Spinal cord (tissue), 10 donors: ENCODE measurements around the gene ADAM33. TPM values are rescaled to one million over a fixed set of nuclear protein-coding genes. Genes with fewer than 3 reads are reported as not detected.

Experiments used
- DNase-seq, 6 donors: peaks; one replicate each; pipeline versions ENCODE4 v3.0.0 to v3.0.0-alpha.2; 2013 to 2015; ENCODE audit warnings: low spot score in 6 of 6, low read depth in 4 of 6
- H3K27ac ChIP-seq: one replicate; pipeline ENCODE4 v1.5.1; 2013; ENCODE audit warnings: low read depth, low read length, control low read depth
- H3K27me3 ChIP-seq: one replicate; pipeline ENCODE4 v1.6.1; 2013; ENCODE audit warnings: low read length; ENCODE audit not compliant: control insufficient read depth, insufficient read depth
- H3K36me3 ChIP-seq: one replicate; pipeline ENCODE4 v1.6.1; 2013; ENCODE audit warnings: low read length; ENCODE audit not compliant: control insufficient read depth, insufficient read depth
- H3K4me1 ChIP-seq: one replicate; pipeline ENCODE4 v1.6.1; 2013; ENCODE audit warnings: low read length; ENCODE audit not compliant: control insufficient read depth, insufficient read depth
- H3K4me3 ChIP-seq: one replicate; pipeline ENCODE4 v1.5.1; 2013; ENCODE audit warnings: low read depth, low read length, control low read depth
- H3K9me3 ChIP-seq: one replicate; pipeline ENCODE4 v1.6.1; 2013; ENCODE audit warnings: low read length; ENCODE audit not compliant: control insufficient read depth, insufficient read depth
- WGBS: methylation state at CpG from one replicate; pipeline ENCODE4 v1.1.5; 2013; ENCODE audit warnings: missing lambda C conversion rate; ENCODE audit not compliant: insufficient coverage; 5-methylcytosine and 5-hydroxymethylcytosine counted together
- polyA plus RNA-seq, 2 donors: library from polyadenylated mRNA; unstranded; fragments of 120-200 nt; gene quantifications; one replicate each; pipeline ENCODE4 v1.2.1, GENCODE V29; 2013; ENCODE audit not compliant: insufficient read length in 2 of 2
- total RNA-seq, 2 donors: library from RNA; depleted of rRNA in 1 of 2; stranded (reverse); fragments of 120-200 nt in 1 of 2; fragments of >200 nt in 1 of 2; gene quantifications; one replicate each; pipeline versions ENCODE4 v1.2.3 to v1.2.4, GENCODE V29; 2013 to 2014
- donor health status: healthy.

ADAM33 gene
- total and polyA plus RNA-seq, 4 donors, result 18.9 to 46.3 (median 33.5) TPM

DNA sequence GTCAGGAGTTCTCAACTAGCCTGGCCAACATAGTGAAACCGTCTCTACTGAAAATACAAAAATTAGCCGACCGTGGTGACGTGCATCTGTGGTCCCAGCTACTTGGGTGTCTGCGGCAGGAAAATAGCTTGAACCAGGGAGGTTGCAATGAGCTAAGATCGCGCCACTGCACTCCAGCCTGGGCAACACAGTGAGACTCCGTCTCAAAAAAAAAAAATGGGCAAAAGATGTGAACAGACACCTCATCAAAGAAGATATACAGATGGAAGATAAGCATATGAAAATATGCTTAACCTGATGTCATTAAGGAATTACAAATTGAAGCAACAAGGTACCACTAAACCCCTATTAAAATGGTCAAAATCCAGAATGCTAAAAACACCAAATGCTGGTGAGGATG is 41.5 kb upstream of the ADAM33 start:
- Histone ChIP-seq H3K4me1 (no peaks in the 10 kb centered on the region), H3K27me3 (no peaks in the 10 kb centered on the region), H3K27ac (no peak overlapping the region), H3K4me3 (no peak overlapping the region), H3K36me3 (no peaks in the 10 kb centered on the region), H3K9me3 (no peaks in the 10 kb centered on the region)
- DNase-seq, result no peak
- 96% methylated on average over 8 of the region's 8 CpGs for WGBS

GRCh38 chr20:3721912-3722311 is 40.1 kb upstream of the ADAM33 start:
- H3K27me3 ChIP-seq, result no peaks in the 10 kb centered on the region
- no CpG with 5 or more reads among the region's 4 CpGs for WGBS
- H3K36me3 ChIP-seq, result no peaks in the 10 kb centered on the region
- H3K27ac ChIP-seq, result no peak overlapping the region
- H3K4me3 ChIP-seq, result no peak overlapping the region
- DNase-seq, result no peak
- no peaks in the 10 kb centered on the region for H3K4me1 ChIP-seq
- no peaks in the 10 kb centered on the region for H3K9me3 ChIP-seq

- Histone ChIP-seq H3K27me3 (no peaks in the 10 kb centered on the region), H3K36me3 (no peaks in the 10 kb centered on the region), H3K27ac (no peak overlapping the region), H3K4me3 (no peak overlapping the region), H3K4me1 (no peaks in the 10 kb centered on the region), H3K9me3 (no peaks in the 10 kb centered on the region)
- 73% methylated on average over 1 of the region's 6 CpGs for WGBS
- no peak for DNase-seq
Observed at GRCh38 chr20:3720626-3721025, 38.8 kb upstream of the ADAM33 start.

GRCh38 chr20:3720068-3720467 is 38.3 kb upstream of the ADAM33 start:
- no peak for DNase-seq
- no peaks in the 10 kb centered on the region for H3K4me1 ChIP-seq
- H3K36me3 ChIP-seq, result no peaks in the 10 kb centered on the region
- H3K27ac ChIP-seq, result no peak overlapping the region
- no peak overlapping the region for H3K4me3 ChIP-seq
- WGBS, result 68% methylated on average over 2 of the region's 2 CpGs
- H3K9me3 ChIP-seq, result no peaks in the 10 kb centered on the region
- H3K27me3 ChIP-seq, result no peaks in the 10 kb centered on the region

DNA sequence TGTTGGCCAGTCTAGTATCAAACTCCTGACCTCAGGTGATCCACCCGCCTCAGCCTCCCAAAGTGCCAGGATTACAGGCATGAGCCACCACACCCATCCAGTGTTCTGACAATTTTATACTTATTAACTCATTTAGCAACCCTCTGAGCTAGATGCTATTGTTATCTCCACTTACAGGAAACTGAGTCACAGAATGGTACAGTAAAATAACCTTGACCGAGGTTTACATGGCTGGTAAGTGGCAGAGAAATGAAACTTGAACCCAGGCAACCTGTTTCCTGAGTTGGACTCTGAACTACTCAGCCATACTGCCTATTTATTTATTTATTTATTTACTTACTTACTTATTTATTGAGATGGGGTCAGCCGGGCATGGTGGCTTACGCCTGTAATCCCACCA is 37.2 kb upstream of the ADAM33 start:
- no peaks in the 10 kb centered on the region for H3K27me3 ChIP-seq
- H3K4me1 ChIP-seq, result no peaks in the 10 kb centered on the region
- DNase-seq, result no peak
- no peaks in the 10 kb centered on the region for H3K36me3 ChIP-seq
- H3K27ac ChIP-seq, result no peak overlapping the region
- H3K4me3 ChIP-seq, result no peak overlapping the region
- 100% methylated on average over 1 of the region's 4 CpGs for WGBS
- no peaks in the 10 kb centered on the region for H3K9me3 ChIP-seq

DNA sequence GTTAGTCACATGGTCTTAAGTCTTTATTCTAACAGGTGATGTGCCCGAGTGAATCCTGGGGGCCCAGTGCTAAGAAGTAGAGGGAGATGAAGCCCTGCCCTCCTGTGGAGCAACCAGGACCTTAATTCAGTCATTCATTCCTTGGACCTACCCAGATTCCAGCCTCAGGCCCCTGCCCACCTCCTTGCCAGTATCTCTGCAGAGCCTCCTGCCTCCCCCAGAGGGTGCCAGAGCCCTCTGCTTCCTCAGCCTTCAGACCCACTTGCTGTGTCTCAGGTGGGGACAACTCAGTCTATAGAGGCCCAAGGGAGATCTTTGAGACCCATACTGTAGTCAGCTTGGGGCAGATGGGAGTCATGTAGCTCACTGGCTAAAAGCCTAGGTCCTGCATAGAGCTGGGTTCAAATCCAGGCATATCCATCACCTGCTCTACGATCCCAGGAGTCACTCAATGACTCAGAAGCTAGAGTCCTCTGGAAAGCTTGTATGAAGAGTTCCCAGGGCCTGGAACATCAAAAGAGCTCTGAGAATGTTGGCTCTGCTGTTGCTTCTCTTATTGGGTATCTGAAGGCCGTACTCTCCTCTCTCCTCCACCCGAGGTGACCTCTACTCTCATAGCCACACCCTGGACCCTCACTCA is 34.5 kb upstream of the ADAM33 start:
- Histone ChIP-seq H3K36me3 (no peaks in the 10 kb centered on the region), H3K4me1 (no peaks in the 10 kb centered on the region), H3K27me3 (no peaks in the 10 kb centered on the region), H3K9me3 (no peaks in the 10 kb centered on the region), H3K27ac (no peak overlapping the region), H3K4me3 (no peak overlapping the region)
- DNase-seq, result peak in 4 of 6 donors; percentile 15 to 57 (median 34)
- 98% methylated on average over 3 of the region's 4 CpGs for WGBS

GRCh38 chr20:3714092-3714491 is 32.3 kb upstream of the ADAM33 start:
- Histone ChIP-seq H3K36me3 (no peaks in the 10 kb centered on the region), H3K9me3 (no peaks in the 10 kb centered on the region), H3K4me3 (no peak overlapping the region), H3K27ac (no peak overlapping the region), H3K27me3 (no peaks in the 10 kb centered on the region), H3K4me1 (peaks cover 9% of the 10 kb centered on the region)
- no peak for DNase-seq
- 93% methylated on average over 4 of the region's 4 CpGs for WGBS

DNA sequence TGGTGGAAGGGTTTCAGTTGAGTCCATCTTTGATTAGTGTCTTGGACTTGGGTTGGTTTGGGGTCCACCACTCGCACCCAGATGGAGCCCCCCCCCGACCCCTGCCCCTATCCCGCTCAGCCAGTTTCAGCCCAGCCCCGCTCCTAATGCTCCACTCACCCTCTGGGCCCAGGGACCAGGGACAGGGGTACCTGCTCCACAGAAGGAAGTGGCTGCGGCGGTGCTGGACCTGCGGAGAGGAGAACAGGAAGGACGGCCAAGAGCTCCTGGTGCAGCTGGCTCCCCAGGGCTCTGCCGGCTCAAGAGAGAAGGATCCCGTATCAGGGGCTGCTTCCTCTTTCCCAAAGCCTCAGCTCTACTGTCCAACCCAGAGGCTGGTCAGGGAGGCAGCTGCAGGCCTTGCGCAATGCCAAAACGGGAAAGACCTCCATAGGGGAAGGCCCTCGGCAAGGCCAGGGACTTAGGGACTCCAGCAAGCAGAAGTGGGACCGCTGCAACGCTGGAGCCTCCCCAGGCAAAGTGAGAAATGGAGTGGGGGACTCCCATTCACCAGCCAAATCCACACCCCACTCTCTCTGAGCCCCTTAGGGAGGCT is 30.6 kb upstream of the ADAM33 start, which contains the start of gene SIGLEC1:
TSS of gene SIGLEC1 (minus strand) at position 322 of the 595 bp plus-strand sequence. CDS start 5,472 bp downstream, outside the sequence.
- no peaks in the 10 kb centered on the region for H3K27me3 ChIP-seq
- no peaks in the 10 kb centered on the region for H3K36me3 ChIP-seq
- WGBS, result 86% methylated on average over 10 of the region's 15 CpGs
- H3K4me1 ChIP-seq, result peaks cover 9% of the 10 kb centered on the region
- no peak within 1 kb of the TSS for H3K4me3 ChIP-seq
- no peaks in the 10 kb centered on the region for H3K9me3 ChIP-seq
- H3K27ac ChIP-seq, result no peak within 1 kb of the TSS
- no peak for DNase-seq

DNA sequence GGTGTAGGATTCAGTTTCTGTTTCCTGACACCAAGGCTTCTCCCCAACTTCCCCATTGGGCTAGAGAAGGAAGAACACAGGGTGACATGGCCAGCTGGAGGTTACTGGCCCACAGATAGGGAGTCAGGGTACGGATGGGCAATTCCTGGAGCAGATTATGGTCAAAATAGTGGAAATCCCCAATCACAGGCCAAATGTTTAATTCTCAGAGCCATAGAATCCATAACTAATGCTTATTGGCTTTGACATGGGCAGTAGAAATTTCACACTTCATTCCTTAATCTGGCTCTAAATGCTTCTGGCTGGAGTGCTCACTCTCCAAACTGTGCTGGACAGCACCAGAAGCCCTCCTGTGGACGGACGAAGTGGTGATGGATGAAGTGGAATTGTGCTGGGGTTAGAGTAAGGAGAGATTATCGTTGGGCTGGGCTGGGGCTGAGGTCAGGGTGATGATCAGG is 29.7 kb upstream of the ADAM33 start:
- H3K9me3 ChIP-seq, result no peaks in the 10 kb centered on the region
- peaks cover 13% of the 10 kb centered on the region for H3K4me1 ChIP-seq
- H3K27ac ChIP-seq, result no peak overlapping the region
- DNase-seq, result no peak
- H3K4me3 ChIP-seq, result no peak overlapping the region
- WGBS, result 72% methylated on average over 4 of the region's 4 CpGs
- H3K27me3 ChIP-seq, result no peaks in the 10 kb centered on the region
- no peaks in the 10 kb centered on the region for H3K36me3 ChIP-seq
